Neural cell (in vitro differentiated cells): ENCODE results near the gene PIGBOS1. TPM values are rescaled to one million over a fixed set of nuclear protein-coding genes. Genes with fewer than 3 reads are reported as not detected.

Experiments used
- H2AFZ ChIP-seq: fragments of 200-600, 300-800 bp; sonication (generic), shearing (Covaris generic); 2 replicates; pipeline ENCODE4 v1.6.0; 2014; ENCODE audit warnings: low read depth, mild to moderate bottlenecking, antibody characterized with exemption, low read length, moderate library complexity
- H3F3A ChIP-seq: fragments of 200-600 bp; shearing (Covaris generic); 2 replicates; pipeline ENCODE4 v1.6.1; 2016; ENCODE audit warnings: mild to moderate bottlenecking, moderate library complexity, mixed read lengths, antibody characterized with exemption, low read length; ENCODE audit not compliant: insufficient read depth, poor library complexity, severe bottlenecking
- H3K27ac ChIP-seq: fragments of 200-600, 300-800 bp; sonication (generic), shearing (Covaris generic); 2 replicates; pipeline ENCODE4 v1.5.1; 2014; ENCODE audit warnings: mild to moderate bottlenecking, low read length, moderate library complexity
- H3K27me3 ChIP-seq: fragments of 300-800, 200-600 bp; sonication (generic), shearing (Covaris generic); 2 replicates; pipeline ENCODE4 v1.6.0; 2014; ENCODE audit warnings: mild to moderate bottlenecking, low read depth, low read length, moderate library complexity; ENCODE audit not compliant: insufficient read depth
- H3K36me3 ChIP-seq: fragments of 300-800, 200-600 bp; sonication (generic), shearing (Covaris generic); 2 replicates; pipeline ENCODE4 v1.5.1; 2014; ENCODE audit warnings: mild to moderate bottlenecking, antibody characterized with exemption, low read length, moderate library complexity; ENCODE audit not compliant: insufficient read depth
- H3K4me2 ChIP-seq: fragments of 300-800, 200-600 bp; sonication (generic), shearing (Covaris generic); 2 replicates; pipeline ENCODE4 v1.6.0; 2014; ENCODE audit warnings: mild to moderate bottlenecking, low read length
- H3K4me3 ChIP-seq: fragments of 300-800, 200-600 bp; sonication (generic), shearing (Covaris generic); 2 replicates; pipeline ENCODE4 v1.5.1; 2014; ENCODE audit warnings: mild to moderate bottlenecking, low read length, moderate library complexity
- H3K79me2 ChIP-seq: fragments of 200-600 bp; shearing (Covaris generic); replicated peaks from 2 replicates; pipeline ENCODE4 v1.6.0; 2014; ENCODE audit warnings: mild to moderate bottlenecking, low read length, moderate library complexity; ENCODE audit not compliant: insufficient read depth
- H3K9ac ChIP-seq: fragments of 300-800, 200-600 bp; sonication (generic), shearing (Covaris generic); 2 replicates; pipeline ENCODE4 v1.6.1; 2016; ENCODE audit warnings: mild to moderate bottlenecking, low read length, mixed read lengths
- H3K9me2 ChIP-seq: fragments of 200-600 bp; shearing (Covaris generic); 2 replicates; pipeline ENCODE4 v1.6.1; 2016; ENCODE audit warnings: mild to moderate bottlenecking, low read length, mixed read lengths; ENCODE audit not compliant: insufficient read depth
- H3K9me3 ChIP-seq: fragments of 200-600, 300-800 bp; sonication (generic), shearing (Covaris generic); 2 replicates; pipeline ENCODE4 v1.6.1; 2016; ENCODE audit warnings: mild to moderate bottlenecking, mixed run types, low read length, moderate library complexity, mixed read lengths
- H4K20me1 ChIP-seq: fragments of 200-600 bp; shearing (Covaris generic); 2 replicates; pipeline ENCODE4 v1.6.1; 2016; ENCODE audit warnings: mild to moderate bottlenecking, mixed run types; ENCODE audit not compliant: insufficient read depth
- CTCF ChIP-seq: fragments of 450-650 bp; IDR thresholded peaks from 2 replicates; pipeline ENCODE4 v1.5.1; 2014; ENCODE audit warnings: antibody characterized with exemption, mild to moderate bottlenecking, moderate library complexity; ENCODE audit not compliant: poor library complexity, severe bottlenecking
- EP300 ChIP-seq: fragments of 450-650 bp; conservative IDR thresholded peaks from 2 replicates; pipeline ENCODE4 v1.6.1; 2014; ENCODE audit warnings: antibody characterized with exemption, mild to moderate bottlenecking, moderate library complexity; ENCODE audit not compliant: poor library complexity, severe bottlenecking
- EZH2 ChIP-seq: fragments of 200-600, 300-800 bp; shearing (Covaris generic), sonication (generic); IDR thresholded peaks from 2 replicates; pipeline ENCODE4 v1.6.1; 2014; ENCODE audit warnings: antibody characterized with exemption, low read length, borderline replicate concordance, mild to moderate bottlenecking; ENCODE audit not compliant: insufficient read depth, poor library complexity, severe bottlenecking
- MXI1 ChIP-seq: fragments of 450-650 bp; conservative IDR thresholded peaks from 2 replicates; pipeline ENCODE4 v1.6.1; 2014; ENCODE audit warnings: antibody characterized with exemption, mild to moderate bottlenecking; ENCODE audit not compliant: poor library complexity, severe bottlenecking
- POLR2AphosphoS5 ChIP-seq: IDR thresholded peaks from 2 replicates; pipeline ENCODE4 v1.6.1; 2012
- RAD21 ChIP-seq: fragments of 450-650 bp; conservative IDR thresholded peaks from 2 replicates; pipeline ENCODE4 v1.6.1; 2014; ENCODE audit warnings: antibody characterized with exemption, mild to moderate bottlenecking, moderate library complexity
- REST ChIP-seq: IDR thresholded peaks from 2 replicates; pipeline ENCODE4 v1.6.1; 2012; ENCODE audit warnings: borderline replicate concordance
- SMC3 ChIP-seq: fragments of 450-650 bp; conservative IDR thresholded peaks from 2 replicates; pipeline ENCODE4 v1.6.1; 2014; ENCODE audit warnings: antibody characterized with exemption, mild to moderate bottlenecking, moderate library complexity; ENCODE audit not compliant: poor library complexity
- TAF1 ChIP-seq: IDR thresholded peaks from 2 replicates; pipeline ENCODE4 v1.6.1; 2012; ENCODE audit warnings: low read depth
- polyA plus RNA-seq: library from polyadenylated mRNA; depleted of rRNA; stranded (reverse); fragments of >200 nt; gene quantifications from 2 replicates; pipeline ENCODE4 v1.2.3, GENCODE V29; 2014

Gene PIGBOS1
- polyA plus RNA-seq, 1 donor from 2014 or later = 16.4 TPM

- H3K36me3 ChIP-seq = no peaks in the 10 kb centered on the region
- H2AFZ ChIP-seq = no peak overlapping the region
These were observed 39.1 kb downstream of the PIGBOS1 start for GRCh38 chr15:55279746-55280351.

More at GRCh38 chr15:55279746-55280351, 39.1 kb downstream of the PIGBOS1 start:
- Histone ChIP-seq H4K20me1 (no peaks in the 10 kb centered on the region), H3K27ac (no peak overlapping the region), H3K4me3 (no peak overlapping the region), H3K27me3 (no peaks in the 10 kb centered on the region), H3K4me2 (no peak overlapping the region), H3K9me3 (no peaks in the 10 kb centered on the region), H3K9ac (no peak overlapping the region), H3F3A (no peaks in the 10 kb centered on the region), H3K79me2 (no peaks in the 10 kb centered on the region), H3K9me2 (no peaks in the 10 kb centered on the region)
- TF ChIP-seq REST (no peak), TAF1 (no peak), EZH2 (no peak), MXI1 (no peak), POLR2AphosphoS5 (no peak), SMC3 (no peak), EP300 (no peak), CTCF (no peak), RAD21 (no peak)
